HG03097 (cell line): ENCODE results near the gene LRFN2.

Experiments
- ATAC-seq: cut with Tn5 transposase; IDR thresholded peaks from one replicate; pipeline ENCODE4 v1.9.1; 2021; ENCODE audit not compliant: unreplicated experiment, low FRiP score

The LRFN2 gene

DNA sequence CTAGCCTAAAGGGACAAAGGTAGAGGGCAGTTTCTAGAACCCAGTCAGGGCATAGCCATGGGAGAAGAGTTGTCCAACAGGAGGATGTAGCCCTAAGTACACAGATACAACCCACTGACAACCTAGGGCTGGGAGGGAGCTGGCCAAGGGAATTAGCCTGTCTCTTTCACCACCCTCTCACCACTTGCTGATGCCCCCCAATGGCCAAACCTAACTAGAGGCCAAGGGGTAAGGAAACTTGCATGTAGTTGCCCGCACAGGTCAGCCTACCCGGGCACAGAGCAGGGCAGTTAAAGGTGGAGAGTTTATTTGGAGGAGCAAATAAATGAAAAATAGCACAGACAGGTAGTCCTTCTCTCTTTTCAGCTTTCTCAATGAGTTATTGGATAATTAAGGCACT is 143.3 kb downstream of the LRFN2 start:
- no peak for ATAC-seq

GRCh38 chr6:40442591-40442990 is 144.6 kb downstream of the LRFN2 start:
- ATAC-seq: no peak

- ATAC-seq: no peak
Measured at GRCh38 chr6:40441150-40441549, 146.0 kb downstream of the LRFN2 start.

DNA sequence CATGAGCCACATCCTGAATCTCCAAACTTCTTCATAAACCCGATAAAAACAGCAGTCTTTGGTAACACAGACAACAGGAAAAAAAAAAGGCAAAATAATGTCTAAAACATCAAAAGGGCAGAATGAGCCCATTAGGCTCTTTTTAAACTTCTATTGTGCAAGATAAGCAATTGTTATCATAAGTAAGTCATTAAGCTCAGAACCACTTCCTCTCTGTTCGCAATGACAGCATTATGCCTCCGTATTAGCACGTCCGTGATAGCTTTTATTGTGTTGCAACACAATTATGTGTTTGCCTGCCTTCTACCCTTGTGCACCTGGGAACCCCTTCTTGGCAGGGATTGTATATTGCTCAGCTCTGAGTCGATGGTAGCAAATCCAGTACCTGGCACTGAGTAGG is 147.1 kb downstream of the LRFN2 start:
- ATAC-seq: no peak

DNA sequence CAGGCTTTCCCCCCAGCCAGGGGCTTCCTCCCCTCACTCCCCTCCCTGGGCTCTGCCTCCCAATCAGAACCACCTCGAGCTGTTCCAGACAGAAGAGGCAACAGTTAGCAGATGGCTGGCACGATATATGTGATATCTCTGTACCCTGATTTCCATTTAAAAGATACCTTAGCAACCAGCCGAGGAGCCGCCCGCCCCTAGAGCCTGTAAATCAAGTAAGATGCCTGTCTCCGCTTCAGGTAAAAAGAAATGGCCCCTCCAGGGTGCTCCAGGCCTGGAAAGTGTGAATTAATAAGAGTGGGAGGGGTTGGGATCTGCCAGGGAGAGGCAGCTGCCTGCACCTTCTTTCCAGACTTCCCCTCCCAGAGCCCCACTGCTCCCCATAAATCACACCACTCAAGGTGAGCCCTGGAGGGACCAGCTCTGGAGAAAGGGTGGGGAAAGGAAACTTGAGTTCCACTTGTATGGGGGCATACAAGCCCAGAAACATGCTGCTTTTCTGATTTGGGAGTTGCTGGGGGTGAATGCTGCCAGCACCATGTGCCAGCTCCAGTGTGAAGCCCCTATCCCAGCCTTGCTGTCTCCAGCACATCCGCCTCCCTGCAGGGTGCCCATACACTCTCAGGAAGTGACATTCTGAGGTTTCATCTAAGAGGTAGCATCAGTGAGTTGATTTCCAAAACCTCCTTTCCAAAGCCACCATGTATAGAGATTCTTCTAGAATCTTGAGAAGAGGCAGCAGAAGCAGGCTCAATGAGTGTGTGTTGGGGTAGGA is 148.0 kb downstream of the LRFN2 start:
- ATAC-seq: no peak

DNA sequence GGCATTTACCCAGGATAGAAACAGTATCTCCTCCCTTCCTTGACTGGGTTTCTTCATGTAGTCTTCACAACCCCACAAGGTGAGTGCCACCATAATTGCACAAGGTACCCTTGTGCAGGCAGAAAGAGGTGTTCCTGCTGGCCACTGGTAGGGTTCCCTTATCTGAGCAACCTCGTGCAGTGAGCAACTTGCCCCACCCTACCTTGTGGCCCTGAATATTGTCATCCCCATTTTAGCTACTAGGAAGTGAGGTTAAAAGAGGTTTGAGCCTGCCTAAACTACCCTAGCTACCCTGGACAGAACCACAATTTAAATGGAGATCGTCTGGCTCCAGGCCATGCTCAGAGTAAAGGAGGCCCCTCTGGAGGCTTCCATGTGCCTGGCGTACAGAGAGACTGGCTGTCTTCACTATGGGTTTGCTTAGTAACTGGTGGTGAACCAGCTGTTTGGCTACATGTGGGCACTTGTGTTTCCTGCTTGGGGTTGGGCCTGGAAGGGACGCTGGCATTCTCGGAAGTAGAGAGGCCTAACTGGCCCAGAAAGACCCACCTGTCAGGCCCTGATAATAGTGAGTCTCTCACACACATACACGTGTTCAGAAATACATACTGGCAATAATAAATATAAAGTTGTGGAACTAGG is 148.8 kb downstream of the LRFN2 start:
- no peak for ATAC-seq

GRCh38 chr6:40437631-40438030 is 149.5 kb downstream of the LRFN2 start:
- ATAC-seq: no peak

GRCh38 chr6:40436685-40437604 is 150.2 kb downstream of the LRFN2 start:
- no peak for ATAC-seq

- no peak for ATAC-seq
Measured at GRCh38 chr6:40432982-40433381, 154.2 kb downstream of the LRFN2 start.

DNA sequence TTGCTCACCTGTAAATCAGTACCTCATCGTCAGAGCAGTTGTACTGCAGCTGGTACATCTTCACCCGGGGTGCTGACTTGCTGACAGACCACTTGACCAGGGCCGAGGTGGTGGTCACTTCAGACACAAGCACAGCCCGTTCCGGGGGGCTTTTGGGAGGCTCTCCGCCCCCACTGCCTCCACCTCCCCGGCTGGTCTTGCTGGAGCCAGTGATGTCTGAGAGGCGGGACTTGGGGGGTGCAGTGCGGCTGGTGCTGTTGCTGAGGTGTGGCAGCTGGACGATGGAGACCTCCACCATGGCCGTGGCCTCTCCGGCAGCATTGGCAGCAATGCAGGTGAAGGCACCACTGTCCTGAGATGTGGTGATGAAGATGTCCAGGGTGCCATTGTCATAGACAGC is 155.5 kb downstream of the LRFN2 start:
- ATAC-seq: no peak

GRCh38 chr6:40427196-40427595 is 160.0 kb downstream of the LRFN2 start:
- no peak for ATAC-seq

GRCh38 chr6:40426346-40427066 is 160.7 kb downstream of the LRFN2 start:
- no peak for ATAC-seq

- ATAC-seq: no peak
Measured at GRCh38 chr6:40425192-40425919, 161.8 kb downstream of the LRFN2 start.

DNA sequence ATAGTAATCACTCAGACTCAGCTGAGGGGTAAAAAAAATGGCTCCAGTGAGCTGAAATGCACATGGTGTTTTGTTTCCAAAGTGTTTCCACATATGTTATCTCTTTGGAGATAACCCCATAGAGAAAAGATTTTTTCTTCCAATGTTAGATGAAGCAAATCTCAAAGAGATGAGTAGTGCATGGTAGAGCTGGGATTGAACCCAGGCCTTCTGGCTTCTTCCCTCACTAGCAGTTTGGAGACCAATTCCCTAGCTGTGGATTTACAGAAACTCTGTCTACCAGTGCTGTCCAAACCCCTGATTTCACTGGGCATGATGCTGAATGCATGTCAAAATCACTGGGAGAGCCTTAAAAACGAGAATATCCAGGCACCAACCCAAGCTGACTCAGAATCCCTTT is 165.1 kb downstream of the LRFN2 start:
- no peak for ATAC-seq

DNA sequence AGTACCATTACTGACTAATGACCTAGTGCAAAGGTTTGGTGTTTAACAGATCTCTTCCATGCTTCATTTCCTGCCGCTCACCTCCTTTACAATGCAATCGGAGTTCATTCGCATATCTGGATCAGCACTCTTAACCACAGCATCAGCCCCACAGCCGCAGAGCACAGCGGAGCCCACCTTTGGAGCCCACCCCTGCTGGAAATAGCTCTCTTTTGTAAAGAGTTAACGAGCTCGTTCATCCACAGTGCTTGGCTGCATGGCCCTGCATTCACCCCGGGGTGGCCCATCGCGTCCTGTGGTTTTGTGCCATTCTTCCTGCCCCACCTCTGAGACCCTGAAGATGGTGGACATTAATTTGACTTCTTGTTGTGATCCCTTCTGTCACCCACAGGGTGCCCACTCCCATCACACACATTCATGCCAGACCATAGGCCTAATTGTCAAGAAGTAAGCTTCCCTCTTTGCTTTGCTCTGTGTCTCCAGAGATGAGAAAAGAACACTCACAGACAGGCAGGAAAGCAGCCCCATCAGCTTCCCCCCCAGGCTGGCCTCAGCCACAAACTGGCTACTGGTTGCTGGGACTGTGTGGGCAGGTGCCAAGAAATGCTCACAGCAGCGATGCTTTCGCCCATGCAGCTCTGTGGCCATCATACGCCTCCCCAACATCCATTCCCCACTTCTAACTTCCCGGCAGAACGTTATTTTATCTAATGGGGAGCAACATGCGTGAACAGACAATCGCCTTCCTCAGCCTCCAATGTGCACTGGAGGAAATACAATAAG is 167.0 kb downstream of the LRFN2 start:
- ATAC-seq: no peak

DNA sequence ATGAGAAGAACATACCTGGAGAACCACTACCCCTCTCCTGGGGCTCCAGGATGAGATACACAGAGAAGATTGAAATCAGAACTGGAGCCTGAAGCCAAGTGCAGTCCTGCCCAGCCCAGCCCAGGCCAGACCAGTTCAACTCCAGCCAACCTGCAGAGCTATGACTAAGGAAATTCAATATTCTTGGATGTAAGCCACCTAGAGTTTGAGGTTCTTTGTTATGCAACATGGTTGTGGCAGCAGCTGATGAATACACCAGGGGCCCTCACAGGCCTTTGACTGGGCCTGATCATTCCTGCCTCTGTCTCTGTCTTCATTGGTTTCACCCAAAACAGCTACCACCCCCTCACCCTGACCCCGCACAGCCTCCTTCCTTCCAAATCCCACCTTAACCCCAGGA is 167.8 kb downstream of the LRFN2 start:
- ATAC-seq: no peak

- no peak for ATAC-seq
Measured at GRCh38 chr6:40417031-40417430, 170.1 kb downstream of the LRFN2 start.

- no peak for ATAC-seq
Measured at GRCh38 chr6:40414617-40415016, 172.5 kb downstream of the LRFN2 start.

DNA sequence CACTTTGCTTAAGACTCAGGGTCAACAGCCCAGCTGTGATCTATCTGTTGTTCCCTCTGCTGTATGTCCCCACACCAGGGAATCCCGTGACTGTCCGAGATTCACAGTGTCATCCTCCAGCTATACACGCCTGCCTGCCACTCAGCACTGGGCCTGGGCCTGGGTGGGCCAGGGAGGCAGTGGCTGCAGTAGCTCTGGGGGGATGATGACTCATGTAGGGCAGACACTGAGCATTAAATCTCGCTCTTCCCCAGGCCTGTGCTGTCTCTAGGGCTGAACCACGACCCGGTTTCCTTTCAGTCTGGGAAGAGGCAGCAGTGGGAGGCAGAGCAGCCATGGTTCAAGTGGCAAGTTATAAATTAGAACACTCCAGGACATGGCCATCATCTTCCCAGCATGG is 173.9 kb downstream of the LRFN2 start:
- no peak for ATAC-seq
